HCEC 1CT (cell line): ENCODE results near the gene ABCA2.

ENCODE experiments used
- DNase-seq: peaks from one replicate; pipeline ENCODE4 v3.0.0-alpha.2; 2017

ABCA2 gene

GRCh38 chr9:136960212-136960937 lies 67.7 kb downstream of the ABCA2 start:
- DNase-seq = no peak

GRCh38 chr9:136958898-136959850 lies 68.9 kb downstream of the ABCA2 start:
- no peak for DNase-seq

- no peak for DNase-seq
Measured at GRCh38 chr9:136958473-136958872, 69.6 kb downstream of the ABCA2 start.

GRCh38 chr9:136957901-136958300 lies 70.1 kb downstream of the ABCA2 start:
- DNase-seq = no peak

- DNase-seq = no peak
Measured at GRCh38 chr9:136957461-136957860, 70.6 kb downstream of the ABCA2 start.
